Hematopoietic multipotent progenitor cell treated with erythropoietin and hydrocortisone succinate and interleukin-3 and kit ligand, for 17 days (in vitro differentiated cells): Measurements from ENCODE around the gene TMED6.
"Not testable (repeated sequence)": the region's sequence is repeated elsewhere in the genome, so short reads cannot be mapped to it uniquely, and the experiment has no call there.

Experiments
- DNase-seq: peaks from one replicate; pipeline ENCODE4 v3.0.0-alpha.2; 2015; ENCODE audit warnings: low spot score

The TMED6 gene

DNA sequence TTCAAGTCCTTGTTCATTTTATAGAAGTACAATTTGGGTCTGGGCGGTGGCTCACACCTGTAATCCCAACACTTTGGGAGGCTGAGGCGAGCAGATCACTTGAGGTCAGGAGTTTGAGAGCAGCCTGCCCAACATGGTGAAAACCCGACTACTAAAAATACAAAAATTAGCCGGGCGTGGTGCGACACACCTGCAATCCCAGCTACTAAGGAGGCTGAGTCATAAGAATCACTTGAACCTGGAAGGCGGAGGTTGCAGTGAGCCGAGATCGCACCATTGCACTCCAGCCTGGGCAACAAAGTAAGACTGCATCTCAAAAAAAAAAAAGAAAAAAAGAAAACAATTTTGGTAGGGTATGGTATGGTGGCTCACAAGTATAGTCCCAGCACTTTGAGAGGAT is 8.5 kb upstream of the TMED6 start:
- DNase-seq: not testable (repeated sequence)

DNA sequence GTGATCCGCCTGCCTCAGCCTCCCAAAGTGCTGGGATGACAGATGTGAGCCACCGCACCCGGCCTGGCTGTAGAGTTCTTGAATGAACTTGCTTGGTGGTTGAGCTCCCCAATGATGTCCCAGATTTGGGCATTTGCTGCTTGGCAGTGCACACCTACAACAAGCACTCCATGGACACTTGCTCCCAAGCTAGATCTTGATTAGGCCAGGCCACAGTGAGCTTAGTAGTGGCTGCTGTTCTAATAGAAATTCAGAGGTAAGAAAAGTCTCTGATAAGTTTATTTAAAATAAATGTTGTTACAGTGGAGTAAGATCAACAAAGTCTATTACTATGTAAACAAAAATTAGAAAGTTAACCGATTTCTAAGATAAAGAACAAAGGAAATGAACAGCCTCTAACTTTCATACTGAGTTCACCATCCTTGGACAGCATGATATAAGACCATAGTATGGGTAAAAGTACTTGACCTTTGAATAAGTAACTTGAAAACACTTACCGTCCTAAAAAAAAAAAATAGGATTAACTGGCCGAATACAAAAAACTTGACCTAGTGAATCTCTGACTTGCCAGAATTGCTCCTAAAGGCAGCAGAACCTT is 951 bp downstream of the TMED6 start:
- no peak for DNase-seq

- DNase-seq: no peak
Observed at GRCh38 chr16:69349536-69349935, 2.0 kb downstream of the TMED6 start.

DNA sequence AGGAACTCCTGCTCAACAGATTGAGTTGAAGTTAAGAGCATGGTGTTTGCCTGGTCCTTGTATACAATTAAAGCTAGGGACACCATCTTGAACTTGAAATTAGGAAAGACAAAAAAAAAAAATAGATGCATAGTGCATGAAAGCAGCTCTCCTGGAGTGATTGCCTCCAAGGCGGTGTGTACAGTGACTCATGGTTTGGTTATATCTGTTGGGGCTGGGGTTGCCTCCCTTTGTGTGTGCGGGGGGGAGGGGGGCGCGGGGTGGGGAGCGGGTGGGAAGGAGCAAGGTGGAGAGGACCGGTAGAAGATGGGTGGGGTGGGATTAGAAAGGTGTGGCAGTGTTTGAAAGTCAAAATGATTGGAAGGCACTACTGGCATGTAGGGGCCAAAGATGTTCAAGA is 3.4 kb downstream of the TMED6 start:
- DNase-seq: no peak

DNA sequence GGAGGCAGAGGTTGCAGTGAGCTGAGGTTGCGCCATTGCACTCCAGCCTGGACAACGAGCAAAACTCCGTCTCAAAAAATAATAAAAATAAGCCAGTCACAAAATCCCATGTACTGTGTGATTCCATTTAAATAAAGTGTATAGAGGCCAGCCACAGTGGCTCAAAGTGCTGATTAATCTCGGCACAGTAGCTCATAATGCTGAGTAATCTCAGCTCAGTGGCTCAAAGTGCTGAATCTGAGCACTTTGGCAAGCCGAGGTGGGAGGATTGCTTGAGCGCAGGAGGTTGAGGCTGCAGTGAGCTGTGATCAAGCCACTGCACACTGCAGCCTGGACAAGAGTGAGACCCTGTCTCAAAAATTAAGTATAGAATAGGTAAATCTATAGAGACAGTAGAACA is 4.9 kb downstream of the TMED6 start:
- DNase-seq: no peak

DNA sequence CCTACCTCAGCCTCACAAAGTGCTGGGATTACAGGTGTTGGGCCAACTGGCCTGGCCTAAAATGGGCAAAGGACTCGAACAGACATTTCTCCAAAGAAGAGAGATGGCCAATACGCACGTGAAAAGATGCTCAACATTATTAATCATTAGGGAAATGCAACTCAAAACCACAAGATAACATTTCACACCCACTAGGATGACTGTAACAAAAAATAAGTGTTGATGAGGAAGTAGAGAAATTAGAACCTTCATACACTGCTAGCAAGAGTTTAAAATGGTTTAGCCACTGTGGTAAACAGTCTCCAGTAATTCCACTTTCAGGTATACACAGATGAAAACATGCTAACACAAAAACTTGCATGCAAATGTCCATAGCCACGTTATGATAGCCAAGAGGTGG is 5.7 kb downstream of the TMED6 start:
- no peak for DNase-seq

GRCh38 chr16:69344171-69344570 is 7.4 kb downstream of the TMED6 start:
- DNase-seq: no peak

DNA sequence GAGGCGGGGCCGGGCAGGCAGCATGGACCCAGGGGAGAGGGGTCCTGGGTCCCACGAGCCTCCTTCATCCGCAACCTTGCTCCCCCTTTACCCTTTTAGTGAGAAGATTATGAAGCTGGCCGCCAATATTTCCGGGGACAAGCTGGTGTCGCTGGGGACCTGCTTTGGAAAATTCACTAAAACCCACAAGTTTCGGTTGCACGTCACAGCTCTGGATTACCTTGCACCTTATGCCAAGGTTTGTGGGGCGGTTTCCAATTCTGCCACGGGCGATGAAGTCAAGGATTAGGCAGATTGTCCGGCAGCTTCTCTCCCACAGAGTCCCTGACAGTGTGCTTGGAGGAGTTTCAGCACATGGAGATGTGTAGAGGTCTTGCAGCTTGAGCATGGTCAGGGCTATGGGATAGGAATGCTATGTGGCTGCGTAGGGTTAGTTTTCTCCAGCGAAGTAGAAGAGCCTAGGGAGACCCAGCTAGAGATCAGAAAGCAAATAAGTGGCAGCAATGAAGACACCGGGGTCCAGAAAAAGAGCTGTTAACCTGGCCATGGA is 11.4 kb downstream of the TMED6 start:
- DNase-seq: peak; percentile 38

GRCh38 chr16:69339289-69340094 is 12.1 kb downstream of the TMED6 start, which contains the start of the genes COG8 and NIP7:
TSS of gene COG8 (minus strand) at chr16:69339564. CDS start at chr16:69339552, 12 bp downstream.
TSS of gene NIP7 (plus strand) at chr16:69339772. CDS start at chr16:69339830, 58 bp downstream.
- DNase-seq: peak; percentile 96

- DNase-seq: no peak
Observed at GRCh38 chr16:69338557-69339288, 12.9 kb downstream of the TMED6 start.

GRCh38 chr16:69334696-69335095 is 16.9 kb downstream of the TMED6 start:
- DNase-seq: no peak

DNA sequence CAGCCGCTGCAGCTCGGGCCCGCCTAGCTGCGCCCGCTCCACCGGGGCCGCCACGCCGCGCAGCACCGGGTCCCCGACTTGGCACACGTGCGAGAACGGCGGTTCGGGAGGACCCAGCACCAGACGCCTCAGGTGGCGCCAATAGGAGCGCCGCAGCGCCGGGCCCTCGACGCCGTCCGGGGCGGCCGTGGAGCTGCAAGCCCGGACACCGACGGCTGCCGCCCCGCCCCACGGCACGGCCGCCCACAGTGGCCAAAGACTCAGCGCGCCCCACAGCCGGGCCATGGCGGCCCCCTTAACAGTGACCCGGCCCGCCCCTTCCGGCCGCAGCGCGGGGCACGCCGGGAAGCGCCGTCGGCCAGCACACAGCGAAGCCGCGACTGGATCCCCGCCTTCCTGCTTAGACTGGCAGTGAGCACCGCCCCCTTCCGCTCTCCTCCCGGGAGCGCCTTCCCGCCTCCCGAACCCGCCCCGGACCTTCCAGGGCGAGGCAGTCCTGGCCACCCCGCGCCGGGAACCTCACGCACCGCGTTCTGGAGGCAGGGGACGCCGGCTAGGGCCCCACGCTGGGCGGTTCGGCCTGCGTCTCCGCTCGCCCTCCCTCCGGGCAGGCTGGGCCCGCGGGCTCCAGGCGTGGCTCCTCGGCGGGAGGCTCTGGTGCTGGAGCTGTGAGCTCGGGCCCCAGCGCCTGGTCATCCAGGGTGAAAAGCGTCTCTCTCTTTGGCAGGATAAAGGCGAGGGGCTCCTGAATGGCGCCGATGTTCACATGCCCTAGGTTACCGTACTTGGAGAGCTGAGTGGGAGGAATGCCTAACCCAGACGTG is 21.1 kb downstream of the TMED6 start, which contains the start of gene PDF:
Gene PDF, minus strand, starts transcription at position 303 of the 824 bp plus-strand sequence. Its CDS starts 18 bp downstream, at position 285.
- peak; percentile 89 for DNase-seq

DNA sequence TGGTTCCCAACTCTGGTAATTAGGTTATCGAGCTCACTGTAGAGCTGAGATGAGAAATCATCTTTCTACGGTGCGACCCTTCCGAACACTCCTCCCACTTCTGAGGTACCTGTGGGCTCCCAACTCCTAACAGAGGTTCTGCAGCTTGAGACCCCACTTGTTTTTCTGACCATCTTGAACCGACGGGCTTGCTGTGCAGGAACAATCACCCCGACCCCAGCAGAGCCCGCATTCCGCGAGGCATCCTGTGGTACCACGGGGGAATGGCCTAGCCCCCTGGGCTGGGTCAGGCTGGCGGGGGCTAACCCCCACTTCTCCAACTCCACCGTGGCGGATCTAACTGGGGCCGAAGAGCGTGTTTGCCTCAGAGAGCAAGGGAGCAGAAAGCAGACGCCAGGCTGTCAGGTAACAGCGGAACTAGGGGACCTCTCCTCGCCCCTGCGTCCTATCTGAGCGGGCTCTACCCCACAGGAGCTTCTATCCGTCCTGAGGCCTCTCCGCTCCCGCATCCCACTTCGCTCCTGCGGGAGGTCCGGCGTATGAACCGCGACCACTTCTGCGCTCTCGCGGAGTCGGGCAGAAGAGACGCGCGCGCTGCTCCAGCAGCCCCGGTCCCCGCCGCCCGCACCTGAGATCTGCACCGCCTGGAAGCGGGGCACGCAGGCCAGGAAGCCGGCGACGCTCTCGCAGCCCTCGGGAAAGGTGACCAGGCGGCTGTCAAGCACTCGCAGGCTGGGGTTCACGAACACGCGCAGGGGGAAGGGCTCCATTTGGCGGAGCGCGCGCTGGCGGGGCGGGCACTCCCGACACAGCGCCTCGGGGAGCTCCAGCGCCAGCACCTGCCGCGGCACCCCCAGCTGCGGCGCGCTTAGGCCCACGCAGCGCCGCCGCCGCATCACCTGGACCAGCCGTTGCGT is 22.0 kb downstream of the TMED6 start:
- no peak for DNase-seq

DNA sequence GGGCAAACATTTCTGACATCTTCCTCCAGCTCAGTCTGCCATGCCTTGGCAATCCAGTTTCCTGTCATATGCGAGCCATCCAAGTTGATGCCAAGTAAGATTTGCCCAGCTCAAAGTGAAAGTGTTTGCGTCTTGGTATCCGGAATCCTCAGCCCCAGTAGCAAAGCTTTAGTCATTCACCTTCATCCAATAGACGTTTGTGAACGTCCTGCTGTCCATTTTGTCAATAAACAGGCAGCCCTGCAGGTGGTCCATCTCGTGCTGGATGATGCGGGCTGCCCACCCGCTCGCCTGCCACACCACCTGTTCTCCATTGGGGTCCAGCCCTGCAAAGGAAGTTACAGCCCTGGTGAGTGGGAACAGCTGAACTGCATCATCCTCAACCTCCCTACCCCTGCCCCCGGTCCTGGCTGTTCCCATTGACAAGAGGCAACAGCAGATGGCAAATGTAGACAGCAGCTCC is 22.7 kb downstream of the TMED6 start:
- no peak for DNase-seq

DNA sequence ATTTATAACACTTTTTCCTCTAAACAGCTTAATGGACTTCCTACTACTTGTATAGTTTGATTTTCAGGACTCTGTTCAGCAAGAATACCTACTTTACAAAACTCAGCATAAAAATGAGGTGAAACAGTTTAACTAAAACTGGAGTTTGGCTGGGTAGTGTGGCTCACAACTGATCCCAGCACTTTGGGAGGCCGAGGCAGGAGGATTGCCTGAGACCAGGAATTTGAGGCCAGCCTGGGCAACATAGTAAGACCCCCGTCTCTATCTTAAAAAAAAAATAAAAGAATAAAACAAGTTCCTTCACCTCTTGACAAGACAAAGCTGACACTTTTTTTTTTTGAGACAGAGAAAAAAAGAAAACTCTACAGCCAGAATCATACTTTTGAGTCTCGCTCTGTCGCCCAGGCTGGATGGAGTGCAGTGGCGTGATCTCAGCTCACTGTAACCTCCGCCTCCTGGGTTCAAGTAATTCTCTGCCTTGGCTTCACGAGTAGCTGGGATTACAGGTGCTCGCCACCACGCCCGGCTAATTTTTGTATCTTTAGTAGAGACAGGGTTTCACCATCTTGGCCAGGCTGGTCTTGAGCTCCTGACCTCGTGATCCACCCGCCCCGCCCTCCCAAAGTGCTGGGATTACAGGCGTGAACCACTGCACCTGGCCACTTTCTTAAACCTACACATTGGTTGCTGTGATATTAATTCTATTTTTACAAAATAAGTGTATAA is 23.8 kb downstream of the TMED6 start:
- DNase-seq: no peak

- no peak for DNase-seq
Observed at GRCh38 chr16:69326172-69326873, 25.3 kb downstream of the TMED6 start.

GRCh38 chr16:69325784-69326171 is 25.8 kb downstream of the TMED6 start:
- no peak for DNase-seq

DNA sequence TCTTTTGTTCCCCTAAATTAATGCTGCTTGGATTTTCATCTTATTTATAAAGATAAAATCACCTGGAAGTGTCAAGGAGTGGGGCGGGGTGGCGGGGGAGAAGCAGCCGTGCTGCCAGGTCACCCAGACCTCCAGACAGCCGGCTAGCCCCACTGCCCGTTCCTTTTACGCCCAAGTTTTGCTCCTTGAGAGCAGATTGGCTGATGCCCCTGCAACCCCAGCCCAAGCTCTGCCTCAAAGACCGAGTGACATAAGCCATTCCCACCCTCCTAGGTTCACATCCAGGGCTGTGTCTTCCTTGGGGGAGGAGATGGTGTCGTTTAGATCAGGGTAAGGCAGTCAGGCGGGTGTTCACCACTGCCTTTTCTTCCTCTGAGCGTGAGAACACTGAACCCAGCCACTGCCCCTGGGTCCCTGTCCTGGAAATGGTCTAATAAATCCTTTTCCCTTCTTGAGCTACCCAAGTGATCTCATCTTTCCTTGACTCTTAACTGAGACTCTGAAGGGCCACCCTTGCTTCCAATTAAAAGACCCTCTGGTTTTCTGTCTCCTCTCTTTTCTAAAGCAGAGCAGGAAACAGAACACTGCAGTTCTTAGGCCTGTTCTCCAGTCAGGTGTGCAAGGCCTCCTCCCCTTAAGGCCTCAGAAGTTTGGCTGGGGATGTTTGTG is 26.9 kb downstream of the TMED6 start:
- no peak for DNase-seq
